Measurements from ENCODE around the gene USP17L11.
"Not testable (repeated sequence)": the region's sequence is repeated elsewhere in the genome, so short reads cannot be mapped to it uniquely, and the experiment has no call there.

USP17L11 gene

GRCh38 chr4:9215105-9215504 is at the start of gene USP17L11:
USP17L11 (plus strand) TSS chr4:9215405; CDS start chr4:9215405, 0 bp downstream.
- H3K9ac ChIP-seq (ENCODE audit: low read length in 5 of 5); H3K4me1 ChIP-seq (ENCODE audit: control insufficient read depth in 5 of 5, insufficient read depth in 5 of 5, low read length in 5 of 5); H3K9me3 ChIP-seq (ENCODE audit: control insufficient read depth in 5 of 5, low read length in 5 of 5); H3K4me3 ChIP-seq (ENCODE audit: low read depth in 1 of 5, low read length in 5 of 5); H3K27ac ChIP-seq (ENCODE audit: low read depth, low read length); H3K36me3 ChIP-seq (ENCODE audit: control insufficient read depth in 5 of 5, insufficient read depth in 5 of 5, low read length in 5 of 5); H3K27me3 ChIP-seq (ENCODE audit: control insufficient read depth in 5 of 5, insufficient read depth in 4 of 5, low read length in 5 of 5): not testable (repeated sequence)

- not testable (repeated sequence) for H3K27ac ChIP-seq (ENCODE audit: low read depth, low read length); H3K36me3 ChIP-seq (ENCODE audit: control insufficient read depth in 5 of 5, insufficient read depth in 5 of 5, low read length in 5 of 5); H3K9me3 ChIP-seq (ENCODE audit: control insufficient read depth in 5 of 5, low read length in 5 of 5); H3K4me1 ChIP-seq (ENCODE audit: control insufficient read depth in 5 of 5, insufficient read depth in 5 of 5, low read length in 5 of 5); H3K27me3 ChIP-seq (ENCODE audit: control insufficient read depth in 5 of 5, insufficient read depth in 4 of 5, low read length in 5 of 5); H3K4me3 ChIP-seq (ENCODE audit: low read depth in 1 of 5, low read length in 5 of 5); H3K9ac ChIP-seq (ENCODE audit: low read length in 5 of 5)
These were observed 49.2 kb upstream of the USP17L11 start for GRCh38 chr4:9165990-9166389.

- H3K4me3 ChIP-seq (ENCODE audit: low read depth in 1 of 5, low read length in 5 of 5); H3K36me3 ChIP-seq (ENCODE audit: control insufficient read depth in 5 of 5, insufficient read depth in 5 of 5, low read length in 5 of 5); H3K27ac ChIP-seq (ENCODE audit: low read depth, low read length); H3K27me3 ChIP-seq (ENCODE audit: control insufficient read depth in 5 of 5, insufficient read depth in 4 of 5, low read length in 5 of 5); H3K4me1 ChIP-seq (ENCODE audit: control insufficient read depth in 5 of 5, insufficient read depth in 5 of 5, low read length in 5 of 5); H3K9ac ChIP-seq (ENCODE audit: low read length in 5 of 5); H3K9me3 ChIP-seq (ENCODE audit: control insufficient read depth in 5 of 5, low read length in 5 of 5): not testable (repeated sequence)
These were observed 45.3 kb upstream of the USP17L11 start, which contains the start of gene FAM90A26 for GRCh38 chr4:9169791-9170459. FAM90A26 (plus strand) TSS chr4:9170409; CDS start chr4:9173173, 2,764 bp downstream.

- not testable (repeated sequence) for H3K9ac ChIP-seq (ENCODE audit: low read length in 5 of 5); H3K36me3 ChIP-seq (ENCODE audit: control insufficient read depth in 5 of 5, insufficient read depth in 5 of 5, low read length in 5 of 5); H3K27ac ChIP-seq (ENCODE audit: low read depth, low read length); H3K9me3 ChIP-seq (ENCODE audit: control insufficient read depth in 5 of 5, low read length in 5 of 5); H3K27me3 ChIP-seq (ENCODE audit: control insufficient read depth in 5 of 5, insufficient read depth in 4 of 5, low read length in 5 of 5); H3K4me1 ChIP-seq (ENCODE audit: control insufficient read depth in 5 of 5, insufficient read depth in 5 of 5, low read length in 5 of 5); H3K4me3 ChIP-seq (ENCODE audit: low read depth in 1 of 5, low read length in 5 of 5)
These were observed 4.8 kb upstream of the USP17L11 start, which contains the start of gene USP17L10 for GRCh38 chr4:9210357-9210756. USP17L10 (plus strand) TSS chr4:9210657; CDS start chr4:9210657, 0 bp downstream.

GRCh38 chr4:9214701-9215100 is 504 bp upstream of the USP17L11 start:
- not testable (repeated sequence) for H3K27ac ChIP-seq (ENCODE audit: low read depth, low read length); H3K4me3 ChIP-seq (ENCODE audit: low read depth in 1 of 5, low read length in 5 of 5); H3K4me1 ChIP-seq (ENCODE audit: control insufficient read depth in 5 of 5, insufficient read depth in 5 of 5, low read length in 5 of 5); H3K9me3 ChIP-seq (ENCODE audit: control insufficient read depth in 5 of 5, low read length in 5 of 5); H3K36me3 ChIP-seq (ENCODE audit: control insufficient read depth in 5 of 5, insufficient read depth in 5 of 5, low read length in 5 of 5); H3K27me3 ChIP-seq (ENCODE audit: control insufficient read depth in 5 of 5, insufficient read depth in 4 of 5, low read length in 5 of 5); H3K9ac ChIP-seq (ENCODE audit: low read length in 5 of 5)

GRCh38 chr4:9219852-9220251 is 4.6 kb downstream of the USP17L11 start, which contains the start of gene USP17L12:
USP17L12 (plus strand) TSS chr4:9220152; CDS start chr4:9220152, 0 bp downstream.
- not testable (repeated sequence) for H3K4me1 ChIP-seq (ENCODE audit: control insufficient read depth in 5 of 5, insufficient read depth in 5 of 5, low read length in 5 of 5); H3K27me3 ChIP-seq (ENCODE audit: control insufficient read depth in 5 of 5, insufficient read depth in 4 of 5, low read length in 5 of 5); H3K4me3 ChIP-seq (ENCODE audit: low read depth in 1 of 5, low read length in 5 of 5); H3K27ac ChIP-seq (ENCODE audit: low read depth, low read length); H3K9me3 ChIP-seq (ENCODE audit: control insufficient read depth in 5 of 5, low read length in 5 of 5); H3K36me3 ChIP-seq (ENCODE audit: control insufficient read depth in 5 of 5, insufficient read depth in 5 of 5, low read length in 5 of 5); H3K9ac ChIP-seq (ENCODE audit: low read length in 5 of 5)

- H3K4me3 ChIP-seq (ENCODE audit: low read depth in 1 of 5, low read length in 5 of 5); H3K9ac ChIP-seq (ENCODE audit: low read length in 5 of 5); H3K27me3 ChIP-seq (ENCODE audit: control insufficient read depth in 5 of 5, insufficient read depth in 4 of 5, low read length in 5 of 5); H3K9me3 ChIP-seq (ENCODE audit: control insufficient read depth in 5 of 5, low read length in 5 of 5); H3K27ac ChIP-seq (ENCODE audit: low read depth, low read length); H3K36me3 ChIP-seq (ENCODE audit: control insufficient read depth in 5 of 5, insufficient read depth in 5 of 5, low read length in 5 of 5); H3K4me1 ChIP-seq (ENCODE audit: control insufficient read depth in 5 of 5, insufficient read depth in 5 of 5, low read length in 5 of 5): not testable (repeated sequence)
These were observed 9.4 kb downstream of the USP17L11 start, which contains the start of gene USP17L13 for GRCh38 chr4:9224596-9224995. USP17L13 (plus strand) TSS chr4:9224896; CDS start chr4:9224896, 0 bp downstream.

GRCh38 chr4:9230249-9230648 is 15.0 kb downstream of the USP17L11 start:
- H3K9ac ChIP-seq (ENCODE audit: low read length in 5 of 5); H3K36me3 ChIP-seq (ENCODE audit: control insufficient read depth in 5 of 5, insufficient read depth in 5 of 5, low read length in 5 of 5); H3K4me3 ChIP-seq (ENCODE audit: low read depth in 1 of 5, low read length in 5 of 5); H3K9me3 ChIP-seq (ENCODE audit: control insufficient read depth in 5 of 5, low read length in 5 of 5); H3K27ac ChIP-seq (ENCODE audit: low read depth, low read length); H3K4me1 ChIP-seq (ENCODE audit: control insufficient read depth in 5 of 5, insufficient read depth in 5 of 5, low read length in 5 of 5); H3K27me3 ChIP-seq (ENCODE audit: control insufficient read depth in 5 of 5, insufficient read depth in 4 of 5, low read length in 5 of 5): not testable (repeated sequence)

GRCh38 chr4:9234085-9234484 is 18.9 kb downstream of the USP17L11 start, which contains the start of gene USP17L15:
USP17L15 (plus strand) TSS chr4:9234385; CDS start chr4:9234385, 0 bp downstream.
- H3K9me3 ChIP-seq (ENCODE audit: control insufficient read depth in 5 of 5, low read length in 5 of 5); H3K4me1 ChIP-seq (ENCODE audit: control insufficient read depth in 5 of 5, insufficient read depth in 5 of 5, low read length in 5 of 5); H3K4me3 ChIP-seq (ENCODE audit: low read depth in 1 of 5, low read length in 5 of 5); H3K27me3 ChIP-seq (ENCODE audit: control insufficient read depth in 5 of 5, insufficient read depth in 4 of 5, low read length in 5 of 5); H3K27ac ChIP-seq (ENCODE audit: low read depth, low read length); H3K9ac ChIP-seq (ENCODE audit: low read length in 5 of 5); H3K36me3 ChIP-seq (ENCODE audit: control insufficient read depth in 5 of 5, insufficient read depth in 5 of 5, low read length in 5 of 5): not testable (repeated sequence)

GRCh38 chr4:9238461-9238860 is 23.3 kb downstream of the USP17L11 start:
- H3K27me3 ChIP-seq (ENCODE audit: control insufficient read depth in 5 of 5, insufficient read depth in 4 of 5, low read length in 5 of 5); H3K27ac ChIP-seq (ENCODE audit: low read depth, low read length); H3K4me1 ChIP-seq (ENCODE audit: control insufficient read depth in 5 of 5, insufficient read depth in 5 of 5, low read length in 5 of 5); H3K36me3 ChIP-seq (ENCODE audit: control insufficient read depth in 5 of 5, insufficient read depth in 5 of 5, low read length in 5 of 5); H3K4me3 ChIP-seq (ENCODE audit: low read depth in 1 of 5, low read length in 5 of 5); H3K9ac ChIP-seq (ENCODE audit: low read length in 5 of 5); H3K9me3 ChIP-seq (ENCODE audit: control insufficient read depth in 5 of 5, low read length in 5 of 5): not testable (repeated sequence)

All from subcutaneous abdominal adipose tissue (tissue), 5 donors.